ENCODE results near the gene GORASP1.

GRCh38 chr3:39146083-39146501 lies 38.7 kb upstream of the GORASP1 start:
- TF ChIP-seq CTCF (IDR thresholded peaks at IDR 0.05) (peak in 4 of 12 donors; percentile 26 to 34 (median 28)), POLR2A (IDR thresholded peaks at IDR 0.05) (no peak)
